NCI-H1092 (cell line): ENCODE data around the gene ARL2BP.

Experiments used
- DNase-seq: peaks from one replicate; lab custom pipeline; 2025; lab: John Stamatoyannopoulos, UW

Gene ARL2BP

DNA sequence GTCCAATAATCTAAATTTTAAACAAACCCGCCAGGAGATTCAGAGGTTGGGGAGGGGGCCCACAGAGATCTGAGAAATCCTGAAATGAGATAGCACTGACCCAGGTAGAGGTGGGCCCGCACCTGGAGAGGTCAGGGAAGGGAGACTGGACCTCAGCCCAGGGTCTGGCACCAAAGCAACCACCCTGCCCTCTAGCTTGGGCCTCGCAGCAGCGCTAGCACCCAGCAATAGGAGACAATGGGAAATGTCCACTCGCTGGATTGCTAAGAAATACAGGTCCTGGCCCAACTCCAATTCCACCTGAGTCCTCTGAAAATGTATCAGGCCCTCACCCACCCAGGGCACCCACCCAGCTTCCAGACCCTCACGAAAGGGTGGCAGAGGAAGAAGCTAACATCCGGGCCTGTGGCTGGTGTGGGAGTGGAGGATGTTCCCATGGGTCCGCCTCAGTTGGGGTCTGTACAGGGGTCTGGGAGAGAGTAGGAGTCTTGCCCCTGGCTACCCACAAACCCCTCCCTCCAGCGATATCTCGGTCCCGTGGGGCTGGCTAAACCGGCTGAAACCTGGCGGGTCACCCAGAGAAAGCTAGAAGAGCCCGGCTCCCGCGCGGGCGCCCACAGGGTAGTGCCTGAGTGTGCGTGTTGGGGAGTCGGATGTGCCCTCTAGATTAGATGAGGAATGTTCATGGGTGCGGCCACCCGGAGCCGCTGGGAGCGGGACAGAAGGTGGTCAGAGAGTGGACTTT, 38.3 kb downstream of the ARL2BP start:
- no peak for DNase-seq

GRCh38 chr16:57283959-57284208, 38.8 kb downstream of the ARL2BP start:
- DNase-seq, result no peak

DNA sequence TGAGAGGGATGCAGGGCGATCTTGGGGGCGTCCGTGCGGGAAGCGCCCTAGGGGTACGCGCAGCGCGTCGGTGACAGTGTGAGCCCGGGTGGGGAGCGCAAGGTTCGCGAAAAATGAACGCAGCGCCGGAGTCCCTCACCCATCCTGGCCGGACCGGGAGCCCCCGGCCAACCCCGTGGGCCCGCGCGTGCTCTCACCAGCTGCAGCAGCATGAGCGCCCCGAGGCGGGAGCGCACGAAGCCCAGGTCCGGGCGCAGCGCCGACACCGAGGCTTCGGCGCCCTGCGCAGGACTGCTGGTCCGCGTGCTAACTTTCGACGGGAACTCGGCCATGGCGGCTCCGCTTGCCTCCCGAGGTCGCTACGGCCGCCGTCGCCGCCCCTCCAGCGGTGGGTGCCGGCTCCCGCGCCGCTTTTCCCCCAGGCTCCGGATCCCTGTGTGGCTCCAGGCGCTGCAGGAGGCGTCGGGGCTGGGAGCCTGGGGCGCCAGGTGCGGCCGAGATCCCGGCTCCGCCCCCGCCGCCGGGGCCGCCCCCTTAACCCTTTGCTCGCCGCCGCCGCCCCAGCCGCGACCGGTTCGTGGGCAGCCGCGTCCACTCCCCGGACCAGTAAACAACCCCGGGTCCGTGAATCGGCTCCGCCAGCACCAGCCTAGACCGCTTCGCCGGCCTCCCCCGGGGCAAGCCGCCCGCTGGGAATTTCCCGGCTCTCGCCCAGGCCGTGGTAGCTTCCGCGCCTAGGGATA, 39.3 kb downstream of the ARL2BP start, which contains the start of gene PLLP:
Gene PLLP (minus strand): TSS at position 464 of the 743 bp plus-strand sequence. CDS start 132 bp downstream, at position 332.
- DNase-seq, result no peak

DNA sequence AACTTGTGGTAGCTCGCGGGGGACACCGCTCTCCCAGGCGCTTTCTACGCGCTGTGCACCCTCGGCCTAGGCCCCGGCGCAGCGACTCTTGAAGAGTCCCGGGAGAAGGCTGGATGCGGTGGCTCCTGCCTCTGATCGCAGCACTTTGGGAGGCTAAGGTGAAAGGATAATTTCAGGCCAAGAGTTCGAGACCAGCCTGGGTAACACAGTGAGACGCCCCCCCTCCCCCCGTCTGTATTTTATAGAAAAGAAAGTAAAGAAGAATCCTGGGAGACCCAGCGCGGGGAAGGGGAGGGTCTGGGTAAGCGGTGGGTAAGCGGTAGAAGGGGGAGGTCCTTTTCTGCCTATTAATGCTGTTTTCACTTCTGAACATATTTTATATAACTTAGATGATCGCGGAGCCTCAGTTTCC, 39.9 kb downstream of the ARL2BP start:
- DNase-seq, result no peak

DNA sequence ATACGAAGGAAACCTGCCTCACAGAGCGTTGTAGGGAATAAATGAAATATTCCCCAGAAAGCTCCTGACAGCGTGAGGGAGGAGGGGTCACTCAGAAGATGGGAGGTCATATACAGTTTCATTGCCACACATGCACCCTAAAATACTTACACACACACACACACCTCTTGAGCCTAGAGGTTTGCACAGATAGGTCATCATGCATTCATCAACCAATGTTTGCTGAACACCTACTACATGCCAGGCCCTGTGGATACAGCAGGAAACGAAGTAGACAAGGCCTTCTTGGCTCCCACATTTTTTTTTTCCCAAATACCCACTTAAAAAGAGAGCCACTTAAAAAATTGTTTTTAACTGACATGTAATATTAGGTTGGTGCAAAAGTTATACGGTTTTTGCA, 40.3 kb downstream of the ARL2BP start:
- DNase-seq, result no peak

- DNase-seq, result no peak
These were observed 44.6 kb downstream of the ARL2BP start for GRCh38 chr16:57289391-57290257.

DNA sequence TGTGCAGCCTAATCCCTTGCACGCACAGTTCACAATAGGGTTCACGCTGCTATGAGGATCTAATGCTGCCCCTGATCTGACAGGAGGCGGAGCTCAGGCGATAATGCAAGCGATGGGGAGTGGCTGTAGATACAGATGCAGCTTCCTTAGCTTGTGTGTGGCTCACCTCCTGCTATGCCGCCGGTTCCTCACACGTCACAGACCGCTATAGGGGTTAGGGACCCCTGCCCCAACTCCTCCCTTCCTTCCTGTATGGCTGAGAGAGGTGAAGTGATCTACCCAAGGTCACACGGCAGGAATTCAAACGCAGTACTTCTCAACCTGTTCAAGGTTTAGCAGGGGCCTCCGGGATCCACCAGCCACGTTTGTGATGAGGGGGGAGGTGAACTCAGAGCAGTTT, 52.8 kb downstream of the ARL2BP start:
- DNase-seq, result no peak

DNA sequence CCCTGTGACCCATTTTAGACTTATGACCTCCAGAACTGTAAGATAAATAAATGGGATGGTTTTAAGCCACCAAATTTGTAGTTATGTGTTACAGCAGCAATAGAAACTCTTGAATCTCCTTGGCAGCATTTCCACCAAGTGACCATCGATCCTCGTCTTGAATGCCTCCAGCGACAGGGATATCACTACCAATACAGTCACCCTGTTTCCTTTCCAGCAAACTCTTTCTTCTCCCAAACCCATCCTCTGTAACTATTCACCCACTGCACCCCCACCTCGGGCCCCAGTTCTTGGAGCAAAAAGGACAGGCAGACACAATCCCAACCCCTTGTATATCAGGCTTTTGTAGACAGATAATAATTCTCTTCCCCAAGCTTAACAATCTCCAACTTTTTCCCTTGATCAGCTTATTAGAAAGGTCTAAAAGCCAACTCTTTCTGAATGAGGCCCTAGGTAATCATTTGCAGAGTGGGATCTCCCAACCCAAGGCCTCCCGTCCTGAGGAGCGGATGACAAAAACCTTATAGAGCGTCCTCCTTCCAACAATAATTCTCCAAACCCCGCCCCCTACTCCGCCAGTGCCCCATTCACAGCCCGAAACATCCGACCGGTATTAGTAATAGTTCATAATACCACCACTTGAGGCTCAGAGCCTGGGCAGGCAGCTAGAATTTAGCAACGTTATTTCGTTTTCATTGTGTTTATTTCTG, 54.1 kb downstream of the ARL2BP start:
- no peak for DNase-seq

GRCh38 chr16:57299719-57300386, 54.8 kb downstream of the ARL2BP start:
- DNase-seq, result peak; percentile 49

- peak; percentile 99 for DNase-seq
These were observed 55.5 kb downstream of the ARL2BP start for GRCh38 chr16:57300387-57301125.

GRCh38 chr16:57301126-57301817, 56.2 kb downstream of the ARL2BP start:
- no peak for DNase-seq
